Measurements from ENCODE around the gene TRAF7. TPM values are rescaled to one million over a fixed set of nuclear protein-coding genes. Genes with fewer than 3 reads are reported as not detected.

Gene TRAF7
- total RNA-seq, 1 experiment from 2014 or later, result 160 TPM

GRCh38 chr16:2205104-2205966, 49.8 kb downstream of the TRAF7 start, which contains the start of gene MLST8:
Gene MLST8, plus strand, starts transcription at chr16:2205454. Its CDS starts 632 bp downstream, at chr16:2206086.
- intact Hi-C loops (cut with micrococcal nuclease), result no loop called here
- no peaks in the 10 kb centered on the region for H4K20me1 ChIP-seq (ENCODE audit: insufficient read depth)
- peak; percentile 78 for DNase-seq (ENCODE audit: low read depth, low spot score)
- H3K79me2 ChIP-seq (ENCODE audit: insufficient read depth, low read length), result peaks cover 23% of the 10 kb centered on the region
- no peak within 1 kb of the TSS for H2AFZ ChIP-seq (ENCODE audit: low read depth, low read length, poor library complexity, severe bottlenecking)
- H3K9ac ChIP-seq (ENCODE audit: low read length), result peak within 1 kb of the TSS; percentile 81
- H3K4me2 ChIP-seq (ENCODE audit: low read length), result peak within 1 kb of the TSS; percentile 99
- H3K27me3 ChIP-seq (ENCODE audit: insufficient read depth, low read length), result no peaks in the 10 kb centered on the region
- no peaks in the 10 kb centered on the region for H3K9me3 ChIP-seq (ENCODE audit: control insufficient read depth in 1 of 2, insufficient read depth in 1 of 2, low read depth in 1 of 2, low read length in 2 of 2)
- H3K9me2 ChIP-seq (ENCODE audit: insufficient read depth), result no peaks in the 10 kb centered on the region
- ChIA-PET CTCF (interaction anchor here (3.0 kb wide), 1 partner anchor 10 kb away, joined by 11 read pairs; no protein-coding TSS in a partner anchor), RAD21 (ENCODE audit: low non-redundant PET in 1 of 2, low total read pairs in 2 of 2, uncharacterized antibody in 2 of 2, unreplicated experiment in 2 of 2) (interaction anchor here in 1 of 2 experiments (0.6 kb wide), 1 partner anchor 230 kb away, joined by 3 read pairs; no protein-coding TSS in a partner anchor), POLR2A (interaction anchor here (0.8 to 1.0 kb wide), 4 partner anchors 11 to 264 kb away, joined by 3 to 4 read pairs (median 3); partner anchors contain the start of genes RPS2 and TRAF7)
- no TSS peak for BruUV-seq (replicated peaks)
- H3K4me3 ChIP-seq (replicated peaks in 1 of 2; ENCODE audit: low read depth in 1 of 2, low read length in 2 of 2), result peak within 1 kb of the TSS; percentile 81 to 86
- peaks cover 5 to 23% of the 10 kb centered on the region in 2 experiments for H3K4me1 ChIP-seq (ENCODE audit: control insufficient read depth in 1 of 2, insufficient read depth in 2 of 2, low read length in 2 of 2)
- peak within 1 kb of the TSS; percentile 94 for H3K27ac ChIP-seq (ENCODE audit: low read depth, low read length)
- H3K36me3 ChIP-seq (ENCODE audit: control insufficient read depth in 1 of 2, insufficient read depth in 2 of 2, low read length in 2 of 2), result peaks cover 4 to 19% of the 10 kb centered on the region in 2 experiments; a peak in 3 of 4 replicates
- ATAC-seq, result peak; percentile 75
- TF ChIP-seq, protein P1, sequence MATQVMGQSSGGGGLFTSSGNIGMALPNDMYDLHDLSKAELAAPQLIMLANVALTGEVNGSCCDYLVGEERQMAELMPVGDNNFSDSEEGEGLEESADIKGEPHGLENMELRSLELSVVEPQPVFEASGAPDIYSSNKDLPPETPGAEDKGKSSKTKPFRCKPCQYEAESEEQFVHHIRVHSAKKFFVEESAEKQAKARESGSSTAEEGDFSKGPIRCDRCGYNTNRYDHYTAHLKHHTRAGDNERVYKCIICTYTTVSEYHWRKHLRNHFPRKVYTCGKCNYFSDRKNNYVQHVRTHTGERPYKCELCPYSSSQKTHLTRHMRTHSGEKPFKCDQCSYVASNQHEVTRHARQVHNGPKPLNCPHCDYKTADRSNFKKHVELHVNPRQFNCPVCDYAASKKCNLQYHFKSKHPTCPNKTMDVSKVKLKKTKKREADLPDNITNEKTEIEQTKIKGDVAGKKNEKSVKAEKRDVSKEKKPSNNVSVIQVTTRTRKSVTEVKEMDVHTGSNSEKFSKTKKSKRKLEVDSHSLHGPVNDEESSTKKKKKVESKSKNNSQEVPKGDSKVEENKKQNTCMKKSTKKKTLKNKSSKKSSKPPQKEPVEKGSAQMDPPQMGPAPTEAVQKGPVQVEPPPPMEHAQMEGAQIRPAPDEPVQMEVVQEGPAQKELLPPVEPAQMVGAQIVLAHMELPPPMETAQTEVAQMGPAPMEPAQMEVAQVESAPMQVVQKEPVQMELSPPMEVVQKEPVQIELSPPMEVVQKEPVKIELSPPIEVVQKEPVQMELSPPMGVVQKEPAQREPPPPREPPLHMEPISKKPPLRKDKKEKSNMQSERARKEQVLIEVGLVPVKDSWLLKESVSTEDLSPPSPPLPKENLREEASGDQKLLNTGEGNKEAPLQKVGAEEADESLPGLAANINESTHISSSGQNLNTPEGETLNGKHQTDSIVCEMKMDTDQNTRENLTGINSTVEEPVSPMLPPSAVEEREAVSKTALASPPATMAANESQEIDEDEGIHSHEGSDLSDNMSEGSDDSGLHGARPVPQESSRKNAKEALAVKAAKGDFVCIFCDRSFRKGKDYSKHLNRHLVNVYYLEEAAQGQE (IDR thresholded peaks at IDR 0.05; ENCODE audit: low read depth), result no peak
- TF ChIP-seq ZFX (IDR thresholded peaks at IDR 0.05) (peak; percentile 97), FOSL1 (IDR thresholded peaks at IDR 0.05; ENCODE audit: low read depth) (no peak), EZH2 (IDR thresholded peaks at IDR 0.05) (no peak), ELF1 (IDR thresholded peaks at IDR 0.05; ENCODE audit: borderline replicate concordance, low read depth) (no peak), ZBTB33 (IDR thresholded peaks at IDR 0.05; ENCODE audit: extremely low read depth, insufficient replicate concordance, low read length) (peak; percentile 37), MAX (IDR thresholded peaks at IDR 0.05) (peak; percentile 71), ZNF274 (IDR thresholded peaks at IDR 0.05; ENCODE audit: low read depth, low read length) (no peak), RAD21 (IDR thresholded peaks at IDR 0.05; ENCODE audit: low read depth) (no peak), SIN3A (IDR thresholded peaks at IDR 0.05; ENCODE audit: low read depth) (0 out of 2 replicates have a peak, but pooled peaks have one; percentile 54), EGR1 (IDR thresholded peaks at IDR 0.05; ENCODE audit: low read depth) (peak; percentile 75), TCF7L2 (IDR thresholded peaks at IDR 0.05; ENCODE audit: borderline replicate concordance, extremely low read depth, insufficient read depth, insufficient read length) (peak; percentile 36), POLR2A (IDR thresholded peaks at IDR 0.05; ENCODE audit: borderline replicate concordance, extremely low read depth, insufficient read depth, insufficient read length) (peak; percentile 43), YY1 (IDR thresholded peaks at IDR 0.05; ENCODE audit: extremely low read depth, insufficient replicate concordance, low read depth, low read length) (peak; percentile 80), SRF (IDR thresholded peaks at IDR 0.05; ENCODE audit: low read depth) (no peak; the same call in 1 of the 2 replicates), ATF3 (IDR thresholded peaks at IDR 0.05) (no peak), JUND (IDR thresholded peaks at IDR 0.05) (no peak; the same call in 1 of the 2 replicates), CEBPB (IDR thresholded peaks at IDR 0.05; ENCODE audit: low read depth) (no peak), SP1 (IDR thresholded peaks at IDR 0.05; ENCODE audit: low read depth) (peak; percentile 2; the same call in 1 of the 2 replicates), EZH2phosphoT487 (IDR thresholded peaks at IDR 0.05; ENCODE audit: borderline replicate concordance) (no peak)
